GM23248 (cell line): ENCODE data around the gene MRPS26. TPM values are rescaled to one million over a fixed set of nuclear protein-coding genes. Genes with fewer than 3 reads are reported as not detected.
"Not testable (repeated sequence)": the region's sequence is repeated elsewhere in the genome, so short reads cannot be mapped to it uniquely, and the experiment has no call there.

Experiments used
- DNase-seq: peaks from one replicate; pipeline ENCODE4 v3.0.0-alpha.2; 2015
- H2AFZ ChIP-seq: fragments of 200-600 bp; sonication (generic); 2 replicates; pipeline ENCODE4 v1.6.1; 2016; ENCODE audit warnings: antibody characterized with exemption
- H3F3A ChIP-seq: fragments of 200-600 bp; sonication (generic); 2 replicates; pipeline ENCODE4 v1.6.1; 2016; ENCODE audit warnings: mild to moderate bottlenecking, antibody characterized with exemption, mixed run types; ENCODE audit not compliant: insufficient read depth
- H3K27ac ChIP-seq: fragments of 200-600 bp; sonication (generic); 2 replicates; pipeline ENCODE4 v1.5.1; 2016; ENCODE audit warnings: mild to moderate bottlenecking
- H3K27me3 ChIP-seq: fragments of 200-600 bp; sonication (generic); replicated peaks from 2 replicates; pipeline ENCODE4 v1.6.1; 2016; ENCODE audit warnings: mild to moderate bottlenecking; ENCODE audit not compliant: insufficient read depth
- H3K36me3 ChIP-seq: fragments of 200-600 bp; sonication (generic); 2 replicates; pipeline ENCODE4 v1.6.1; 2016; ENCODE audit warnings: low read depth, mild to moderate bottlenecking
- H3K4me1 ChIP-seq: fragments of 200-600 bp; sonication (generic); 2 replicates; pipeline ENCODE4 v1.6.1; 2016; ENCODE audit warnings: mild to moderate bottlenecking; ENCODE audit not compliant: insufficient read depth
- H3K4me2 ChIP-seq: fragments of 200-600 bp; sonication (generic); one replicate; pipeline ENCODE4 v1.6.1; 2016; ENCODE audit warnings: mild to moderate bottlenecking; ENCODE audit not compliant: unreplicated experiment
- H3K4me3 ChIP-seq: fragments of 200-600 bp; sonication (generic); 2 replicates; pipeline ENCODE4 v1.5.1; 2016; ENCODE audit warnings: mild to moderate bottlenecking
- H3K79me2 ChIP-seq: fragments of 200-600 bp; sonication (generic); 2 replicates; pipeline ENCODE4 v1.6.1; 2016; ENCODE audit warnings: mild to moderate bottlenecking; ENCODE audit not compliant: insufficient read depth
- H3K9ac ChIP-seq: fragments of 200-600 bp; sonication (generic); 2 replicates; pipeline ENCODE4 v1.6.1; 2016; ENCODE audit warnings: mild to moderate bottlenecking
- H3K9me2 ChIP-seq: fragments of 200-600 bp; sonication (generic); 2 replicates; pipeline ENCODE4 v1.6.1; 2016; ENCODE audit warnings: mixed run types, mild to moderate bottlenecking, moderate library complexity; ENCODE audit not compliant: insufficient read depth
- H3K9me3 ChIP-seq: fragments of 200-600 bp; sonication (generic); one replicate; pipeline ENCODE4 v1.6.1; 2017; ENCODE audit warnings: low read depth
- H4K20me1 ChIP-seq: fragments of 200-600 bp; sonication (generic); 2 replicates; pipeline ENCODE4 v1.6.0; 2016; ENCODE audit not compliant: insufficient read depth
- EZH2 ChIP-seq: fragments of 200-600 bp; sonication (generic); IDR thresholded peaks from 2 replicates; pipeline ENCODE4 v1.6.1; 2018; ENCODE audit warnings: antibody characterized with exemption, mild to moderate bottlenecking; ENCODE audit not compliant: insufficient read depth, poor library complexity, severe bottlenecking
- EZH2phosphoT487 ChIP-seq: fragments of 200-600 bp; sonication (generic); IDR thresholded peaks from 2 replicates; pipeline ENCODE4 v1.6.1; 2018; ENCODE audit warnings: antibody characterized with exemption, moderate library complexity, mild to moderate bottlenecking, low read depth; ENCODE audit not compliant: insufficient read depth
- WGBS, 2 experiments: methylation state at CpG; one replicate each; pipeline ENCODE4 v1.1.6; 2015 to 2017; ENCODE audit warnings: low lambda C conversion rate in 2 of 2, low coverage in 1 of 2; ENCODE audit errors: missing lambda C conversion rate in 2 of 2; 5-methylcytosine and 5-hydroxymethylcytosine counted together
- in situ Hi-C: fragments of 300-500 bp; cut with MboI; formaldehyde crosslinking; loops from 2 replicates; pipeline ENCODE4 v1.15.0; 2020
- polyA plus RNA-seq: library from polyadenylated mRNA; unstranded; fragments of >200 nt; fragmentation: Nextera tagmentation; extraction: Ambion mirVana; gene quantifications from 2 replicates; pipeline ENCODE4 v1.2.1, GENCODE V29; 2016
- total RNA-seq: library from RNA; depleted of rRNA; stranded (reverse); fragments of >200 nt; shearing (Covaris generic); gene quantifications from 2 replicates; pipeline ENCODE4 v1.2.3, GENCODE V29; 2014

The MRPS26 gene
- total and polyA plus RNA-seq, 2 experiments from 2014 or later: 44.5 to 48.2 TPM

- 21 to 30% methylated on average over 37 to 38 of the region's 39 CpGs for WGBS, 2 experiments
- in situ Hi-C loops: no loop called here
- peaks cover 5% of the 10 kb centered on the region; the same call in 1 of the 2 replicates for H3K36me3 ChIP-seq
- no peak for DNase-seq
- H3K79me2 ChIP-seq: peaks cover 19% of the 10 kb centered on the region
- peak overlapping the region; percentile 83 for H3K4me2 ChIP-seq
- no peaks in the 10 kb centered on the region for H3K27me3 ChIP-seq
- H2AFZ ChIP-seq: peak overlapping the region; percentile 83
- H3K9ac ChIP-seq: peak overlapping the region; percentile 85
- peak overlapping the region; percentile 92 for H3K4me3 ChIP-seq
- H3K4me1 ChIP-seq: peaks cover 5% of the 10 kb centered on the region; the same call in 1 of the 2 replicates
- no peaks in the 10 kb centered on the region for H3K9me2 ChIP-seq
- no peaks in the 10 kb centered on the region for H3K9me3 ChIP-seq
- H3K27ac ChIP-seq: peak overlapping the region; percentile 77; the same call in 1 of the 2 replicates
- H4K20me1 ChIP-seq: no peaks in the 10 kb centered on the region
- no peak for TF ChIP-seq EZH2phosphoT487
- TF ChIP-seq EZH2: no peak
- H3F3A ChIP-seq: 0 out of 2 replicates have a peak, but pooled peaks cover 6% of the 10 kb centered on the region
These were observed 1.0 kb downstream of the MRPS26 start for GRCh38 chr20:3046677-3047462.

- Histone ChIP-seq H3K27ac (no peak overlapping the region), H3K9me3 (no peaks in the 10 kb centered on the region), H3K27me3 (no peaks in the 10 kb centered on the region), H3K4me3 (peak overlapping the region; percentile 92; the same call in 1 of the 2 replicates), H3K4me1 (no peaks in the 10 kb centered on the region), H3F3A (no peaks in the 10 kb centered on the region), H3K4me2 (peak overlapping the region; percentile 83), H4K20me1 (no peaks in the 10 kb centered on the region), H3K9ac (peak overlapping the region; percentile 85; the same call in 1 of the 2 replicates), H3K79me2 (peaks cover 19% of the 10 kb centered on the region), H3K9me2 (no peaks in the 10 kb centered on the region), H3K36me3 (peaks cover 5% of the 10 kb centered on the region; the same call in 1 of the 2 replicates), H2AFZ (no peak overlapping the region)
- TF ChIP-seq EZH2phosphoT487: no peak
- DNase-seq: no peak
- 78 to 83% methylated on average over 14 of the region's 14 CpGs for WGBS, 2 experiments
- in situ Hi-C loops: no loop called here
These were observed 1.9 kb downstream of the MRPS26 start for GRCh38 chr20:3047486-3048419.

- H3K36me3 ChIP-seq: peaks cover 5% of the 10 kb centered on the region; the same call in 1 of the 2 replicates
- H4K20me1 ChIP-seq: no peaks in the 10 kb centered on the region
- H3F3A ChIP-seq: no peaks in the 10 kb centered on the region
- no peaks in the 10 kb centered on the region for H3K9me2 ChIP-seq
- H3K27me3 ChIP-seq: no peaks in the 10 kb centered on the region
- no peaks in the 10 kb centered on the region for H3K4me1 ChIP-seq
- H3K4me3 ChIP-seq: no peak overlapping the region
- no peak for DNase-seq
- H3K9me3 ChIP-seq: no peaks in the 10 kb centered on the region
- H2AFZ ChIP-seq: no peak overlapping the region
- no peak overlapping the region for H3K4me2 ChIP-seq
- in situ Hi-C loops: no loop called here
- whole genome bisulfite sequencing, 2 experiments: 62 to 66% methylated on average over 7 of the region's 7 CpGs
- no peak overlapping the region for H3K27ac ChIP-seq
- TF ChIP-seq EZH2phosphoT487 (no peak), EZH2 (no peak)
- peaks cover 17% of the 10 kb centered on the region for H3K79me2 ChIP-seq
- H3K9ac ChIP-seq: no peak overlapping the region
These were observed 5.7 kb downstream of the MRPS26 start for GRCh38 chr20:3051385-3052019.

GRCh38 chr20:3059489-3059888 lies 13.6 kb downstream of the MRPS26 start:
- Histone ChIP-seq H3K27me3 (no peaks in the 10 kb centered on the region), H3F3A (no peaks in the 10 kb centered on the region), H3K4me2 (no peak overlapping the region), H3K4me3 (no peak overlapping the region), H3K79me2 (no peaks in the 10 kb centered on the region), H2AFZ (no peak overlapping the region), H3K4me1 (no peaks in the 10 kb centered on the region), H3K9me2 (no peaks in the 10 kb centered on the region), H3K36me3 (no peaks in the 10 kb centered on the region), H3K9me3 (no peaks in the 10 kb centered on the region), H3K27ac (no peak overlapping the region), H4K20me1 (no peaks in the 10 kb centered on the region), H3K9ac (no peak overlapping the region)
- 92 to 93% methylated on average over 2 to 3 of the region's 3 CpGs for WGBS, 2 experiments
- no peak for DNase-seq
- no peak for TF ChIP-seq EZH2phosphoT487
- in situ Hi-C loops: no loop called here

GRCh38 chr20:3064119-3064518 lies 18.3 kb downstream of the MRPS26 start:
- DNase-seq, in situ Hi-C loops, H2AFZ ChIP-seq: not testable (repeated sequence)

More at GRCh38 chr20:3064119-3064518, 18.3 kb downstream of the MRPS26 start:
- not testable (repeated sequence) for H3K4me2 ChIP-seq, H3K9ac ChIP-seq, H3K36me3 ChIP-seq, H3K4me3 ChIP-seq, H3K79me2 ChIP-seq, H4K20me1 ChIP-seq, H3K9me2 ChIP-seq, H3K27me3 ChIP-seq, H3K9me3 ChIP-seq, H3K27ac ChIP-seq
- Histone ChIP-seq H3K4me1 (peaks cover 22% of the 10 kb centered on the region), H3F3A (peaks cover 26% of the 10 kb centered on the region)
- WGBS, 2 experiments: 78 to 82% methylated on average over 6 of the region's 6 CpGs
